ENCODE measurements around the gene GSTO2.
"Not testable (repeated sequence)": the region's sequence is repeated elsewhere in the genome, so short reads cannot be mapped to it uniquely, and the experiment has no call there.

The GSTO2 gene

GRCh38 chr10:104242545-104242944 lies 26.4 kb upstream of the GSTO2 start:
- Histone ChIP-seq H3K4me3 (ENCODE audit: low read length) (no peak overlapping the region), H3K27me3 (ENCODE audit: insufficient read depth, low read length) (no peaks in the 10 kb centered on the region), H3K9me3 (ENCODE audit: insufficient read depth, low read depth, low read length) (peaks cover 3% of the 10 kb centered on the region; the same call in 1 of the 2 replicates), H3K4me1 (ENCODE audit: insufficient read depth, low read length) (no peaks in the 10 kb centered on the region), H3K36me3 (ENCODE audit: insufficient read depth, low read length) (no peaks in the 10 kb centered on the region), H3K27ac (ENCODE audit: low read depth, low read length) (no peak overlapping the region), H3K9ac (ENCODE audit: low read depth, low read length) (no peak overlapping the region)

DNA sequence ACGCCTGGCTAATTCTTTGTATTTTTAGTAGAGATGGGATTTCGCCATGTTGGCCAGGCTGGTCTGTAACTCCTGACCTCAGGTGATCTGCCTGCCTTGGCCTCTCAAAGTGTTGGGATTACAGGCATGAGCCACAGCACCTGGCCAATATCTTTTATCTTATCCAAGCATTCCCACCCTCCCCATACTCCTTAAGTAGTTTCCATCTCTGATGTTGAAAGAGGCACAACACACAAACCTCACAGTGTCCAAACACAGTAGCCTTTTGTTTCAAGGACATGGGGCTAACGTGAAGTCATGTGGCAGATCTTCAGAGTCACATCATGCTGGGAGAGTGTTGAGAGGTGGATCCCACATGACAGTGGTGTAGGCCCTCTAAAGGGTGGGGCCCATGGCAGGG lies 26.0 kb upstream of the GSTO2 start:
- not testable (repeated sequence) for H3K36me3 ChIP-seq (ENCODE audit: insufficient read depth, low read length)
- WGBS = 86% methylated on average over 3 of the region's 3 CpGs

GRCh38 chr10:104243512-104243911 lies 25.5 kb upstream of the GSTO2 start:
- WGBS = 92% methylated on average over 5 of the region's 5 CpGs
- Histone ChIP-seq H3K36me3 (ENCODE audit: insufficient read depth, low read length) (no peaks in the 10 kb centered on the region), H3K27ac (ENCODE audit: low read depth, low read length) (no peak overlapping the region), H3K9ac (ENCODE audit: low read depth, low read length) (no peak overlapping the region), H3K9me3 (ENCODE audit: insufficient read depth, low read depth, low read length) (peaks cover 5% of the 10 kb centered on the region; the same call in 1 of the 2 replicates), H3K27me3 (ENCODE audit: insufficient read depth, low read length) (no peaks in the 10 kb centered on the region), H3K4me1 (ENCODE audit: insufficient read depth, low read length) (no peaks in the 10 kb centered on the region), H3K4me3 (ENCODE audit: low read length) (no peak overlapping the region)

More for the DNA sequence above, 26.0 kb upstream of the GSTO2 start:
- H3K4me3 ChIP-seq (ENCODE audit: low read length); H3K9me3 ChIP-seq (ENCODE audit: insufficient read depth, low read depth, low read length); H3K27ac ChIP-seq (ENCODE audit: low read depth, low read length); H3K27me3 ChIP-seq (ENCODE audit: insufficient read depth, low read length); H3K9ac ChIP-seq (ENCODE audit: low read depth, low read length); H3K4me1 ChIP-seq (ENCODE audit: insufficient read depth, low read length): not testable (repeated sequence)

GRCh38 chr10:104245066-104245632 lies 23.8 kb upstream of the GSTO2 start:
- Histone ChIP-seq H3K27me3 (ENCODE audit: insufficient read depth, low read length) (no peaks in the 10 kb centered on the region), H3K27ac (ENCODE audit: low read depth, low read length) (no peak overlapping the region), H3K4me1 (ENCODE audit: insufficient read depth, low read length) (no peaks in the 10 kb centered on the region; the same call in 1 of the 2 replicates), H3K9me3 (ENCODE audit: insufficient read depth, low read depth, low read length) (peaks cover 9% of the 10 kb centered on the region; the same call in 1 of the 2 replicates), H3K4me3 (ENCODE audit: low read length) (no peak overlapping the region), H3K36me3 (ENCODE audit: insufficient read depth, low read length) (no peaks in the 10 kb centered on the region), H3K9ac (ENCODE audit: low read depth, low read length) (no peak overlapping the region)
- 97% methylated on average over 34 of the region's 34 CpGs for WGBS

- H3K9ac ChIP-seq (ENCODE audit: low read depth, low read length) = no peak overlapping the region
- H3K36me3 ChIP-seq (ENCODE audit: insufficient read depth, low read length) = no peaks in the 10 kb centered on the region
- peaks cover 11% of the 10 kb centered on the region for H3K4me1 ChIP-seq (ENCODE audit: insufficient read depth, low read length)
- H3K27me3 ChIP-seq (ENCODE audit: insufficient read depth, low read length) = no peaks in the 10 kb centered on the region
- no peak overlapping the region for H3K27ac ChIP-seq (ENCODE audit: low read depth, low read length)
- peaks cover 9% of the 10 kb centered on the region; the same call in 1 of the 2 replicates for H3K9me3 ChIP-seq (ENCODE audit: insufficient read depth, low read depth, low read length)
- 94% methylated on average over 2 of the region's 2 CpGs for WGBS
- no peak overlapping the region for H3K4me3 ChIP-seq (ENCODE audit: low read length)
Measured at GRCh38 chr10:104246976-104247375, 22.0 kb upstream of the GSTO2 start.

- Histone ChIP-seq H3K27me3 (ENCODE audit: insufficient read depth, low read length) (no peaks in the 10 kb centered on the region), H3K9ac (ENCODE audit: low read depth, low read length) (no peak overlapping the region), H3K4me3 (ENCODE audit: low read length) (no peak overlapping the region), H3K36me3 (ENCODE audit: insufficient read depth, low read length) (no peaks in the 10 kb centered on the region), H3K4me1 (ENCODE audit: insufficient read depth, low read length) (peaks cover 18% of the 10 kb centered on the region), H3K27ac (ENCODE audit: low read depth, low read length) (no peak overlapping the region), H3K9me3 (ENCODE audit: insufficient read depth, low read depth, low read length) (peaks cover 9% of the 10 kb centered on the region; the same call in 1 of the 2 replicates)
- 89% methylated on average over 3 of the region's 3 CpGs for WGBS
Measured at GRCh38 chr10:104247513-104248146, 21.4 kb upstream of the GSTO2 start.

GRCh38 chr10:104248931-104249330 lies 20.1 kb upstream of the GSTO2 start:
- not testable (repeated sequence) for H3K9ac ChIP-seq (ENCODE audit: low read depth, low read length); H3K36me3 ChIP-seq (ENCODE audit: insufficient read depth, low read length); H3K9me3 ChIP-seq (ENCODE audit: insufficient read depth, low read depth, low read length); H3K27ac ChIP-seq (ENCODE audit: low read depth, low read length); H3K4me3 ChIP-seq (ENCODE audit: low read length); H3K27me3 ChIP-seq (ENCODE audit: insufficient read depth, low read length)
- H3K4me1 ChIP-seq (ENCODE audit: insufficient read depth, low read length) = peaks cover 30% of the 10 kb centered on the region
- WGBS = 91% methylated on average over 11 of the region's 11 CpGs

- Histone ChIP-seq H3K27ac (ENCODE audit: low read depth, low read length) (no peak overlapping the region), H3K9ac (ENCODE audit: low read depth, low read length) (no peak overlapping the region), H3K4me3 (ENCODE audit: low read length) (no peak overlapping the region), H3K27me3 (ENCODE audit: insufficient read depth, low read length) (peaks cover 14% of the 10 kb centered on the region; the same call in 1 of the 2 replicates), H3K36me3 (ENCODE audit: insufficient read depth, low read length) (no peaks in the 10 kb centered on the region), H3K4me1 (ENCODE audit: insufficient read depth, low read length) (peaks cover 34% of the 10 kb centered on the region), H3K9me3 (ENCODE audit: insufficient read depth, low read depth, low read length) (peaks cover 9% of the 10 kb centered on the region; the same call in 1 of the 2 replicates)
- 74% methylated on average over 1 of the region's 1 CpG for WGBS
Measured at GRCh38 chr10:104250371-104250770, 18.6 kb upstream of the GSTO2 start.

DNA sequence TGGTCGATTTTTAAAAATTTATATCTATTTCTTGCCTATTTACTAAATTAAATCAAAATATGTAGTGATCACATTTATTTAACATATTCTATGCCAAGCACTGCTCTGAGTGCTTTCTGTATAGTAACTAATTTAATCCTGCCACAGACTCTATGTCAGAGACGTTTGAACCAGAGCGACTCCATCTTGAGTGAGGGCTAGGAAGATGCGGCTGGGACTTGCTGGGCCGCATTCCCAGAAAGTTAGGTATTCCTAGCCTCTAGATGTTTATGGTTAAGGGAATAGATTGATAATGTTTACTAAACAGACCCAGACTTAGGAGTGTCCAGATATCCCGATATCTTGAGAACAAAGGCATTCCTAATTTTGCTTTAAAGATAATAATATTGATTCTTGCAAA lies 17.5 kb upstream of the GSTO2 start:
- WGBS = 92% methylated on average over 4 of the region's 6 CpGs
- Histone ChIP-seq H3K4me1 (ENCODE audit: insufficient read depth, low read length) (peaks cover 45% of the 10 kb centered on the region), H3K36me3 (ENCODE audit: insufficient read depth, low read length) (no peaks in the 10 kb centered on the region), H3K4me3 (ENCODE audit: low read length) (no peak overlapping the region), H3K27me3 (ENCODE audit: insufficient read depth, low read length) (peaks cover 14% of the 10 kb centered on the region; the same call in 1 of the 2 replicates), H3K27ac (ENCODE audit: low read depth, low read length) (no peak overlapping the region), H3K9me3 (ENCODE audit: insufficient read depth, low read depth, low read length) (peaks cover 9% of the 10 kb centered on the region; the same call in 1 of the 2 replicates), H3K9ac (ENCODE audit: low read depth, low read length) (no peak overlapping the region)

DNA sequence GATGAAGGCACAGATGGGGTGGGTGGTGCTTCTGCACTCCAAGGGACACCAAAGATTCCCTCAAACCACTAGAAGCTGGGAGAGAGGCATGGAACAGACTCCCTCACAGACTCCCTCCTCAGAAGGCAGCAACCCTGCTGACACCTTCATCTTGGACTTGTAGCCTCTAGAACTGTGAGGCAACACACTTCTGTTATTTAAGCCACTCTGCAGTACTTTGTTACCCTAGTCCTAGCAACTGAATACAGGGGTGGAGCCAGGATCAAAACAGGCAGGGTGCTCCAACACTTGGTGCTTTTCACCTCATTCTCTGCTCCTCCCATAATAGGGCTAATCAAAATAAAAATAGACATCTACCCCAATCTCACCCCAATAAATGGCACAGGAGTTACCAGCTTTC lies 16.6 kb upstream of the GSTO2 start:
- Histone ChIP-seq H3K9ac (ENCODE audit: low read depth, low read length) (no peak overlapping the region), H3K4me3 (ENCODE audit: low read length) (no peak overlapping the region), H3K27ac (ENCODE audit: low read depth, low read length) (no peak overlapping the region), H3K9me3 (ENCODE audit: insufficient read depth, low read depth, low read length) (peaks cover 6% of the 10 kb centered on the region; the same call in 1 of the 2 replicates), H3K36me3 (ENCODE audit: insufficient read depth, low read length) (peaks cover under 1% of the 10 kb centered on the region; the same call in 1 of the 2 replicates), H3K4me1 (ENCODE audit: insufficient read depth, low read length) (peaks cover 48% of the 10 kb centered on the region), H3K27me3 (ENCODE audit: insufficient read depth, low read length) (peaks cover 14% of the 10 kb centered on the region; the same call in 1 of the 2 replicates)

DNA sequence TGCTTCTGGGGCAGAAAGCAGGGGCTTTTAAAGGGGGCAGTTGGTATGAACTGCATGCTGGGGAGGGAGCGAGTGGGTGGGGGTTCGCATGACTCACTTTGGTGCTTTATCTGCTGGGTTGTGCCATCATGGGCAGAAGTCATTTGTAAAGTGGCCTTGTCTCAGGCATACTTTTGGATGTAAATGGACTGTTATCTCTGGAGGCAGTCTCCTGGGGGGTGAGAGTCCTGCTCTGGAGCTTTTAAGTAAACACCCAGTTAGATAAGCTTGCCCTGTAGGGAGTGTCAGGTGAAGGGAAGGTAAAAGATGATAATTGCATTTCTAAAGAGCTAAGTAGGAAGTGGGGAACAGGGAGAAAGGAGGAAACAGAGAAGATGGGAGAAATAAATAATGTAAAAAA lies 15.9 kb upstream of the GSTO2 start:
- no peak overlapping the region for H3K9ac ChIP-seq (ENCODE audit: low read depth, low read length)
- H3K27ac ChIP-seq (ENCODE audit: low read depth, low read length) = peak overlapping the region; percentile 15; the same call in 1 of the 2 replicates
- H3K4me3 ChIP-seq (ENCODE audit: low read length) = peak overlapping the region; percentile 81; the same call in 1 of the 2 replicates
- peaks cover 48% of the 10 kb centered on the region for H3K4me1 ChIP-seq (ENCODE audit: insufficient read depth, low read length)
- peaks cover 6% of the 10 kb centered on the region; the same call in 1 of the 2 replicates for H3K9me3 ChIP-seq (ENCODE audit: insufficient read depth, low read depth, low read length)
- H3K27me3 ChIP-seq (ENCODE audit: insufficient read depth, low read length) = peaks cover 14% of the 10 kb centered on the region; the same call in 1 of the 2 replicates
- peaks cover 8% of the 10 kb centered on the region for H3K36me3 ChIP-seq (ENCODE audit: insufficient read depth, low read length)
- WGBS = 9% methylated on average over 2 of the region's 2 CpGs

Data from HUES64 (cell line).